Stimulated activated CD8-positive, alpha-beta memory T cell treated with anti-CD3 and anti-CD28 coated beads, Interleukin-2, amount 100 ng/mL, for 1 hour (primary cell): ENCODE measurements around the gene SLC35E2B.
"Not testable (repeated sequence)": the region's sequence is repeated elsewhere in the genome, so short reads cannot be mapped to it uniquely, and the experiment has no call there.

Experiments used
- DNase-seq, 2 donors: peaks; one replicate each; pipeline ENCODE4 v3.0.0-alpha.2; 2020; ENCODE audit warnings: low read depth in 2 of 2

Gene SLC35E2B

DNA sequence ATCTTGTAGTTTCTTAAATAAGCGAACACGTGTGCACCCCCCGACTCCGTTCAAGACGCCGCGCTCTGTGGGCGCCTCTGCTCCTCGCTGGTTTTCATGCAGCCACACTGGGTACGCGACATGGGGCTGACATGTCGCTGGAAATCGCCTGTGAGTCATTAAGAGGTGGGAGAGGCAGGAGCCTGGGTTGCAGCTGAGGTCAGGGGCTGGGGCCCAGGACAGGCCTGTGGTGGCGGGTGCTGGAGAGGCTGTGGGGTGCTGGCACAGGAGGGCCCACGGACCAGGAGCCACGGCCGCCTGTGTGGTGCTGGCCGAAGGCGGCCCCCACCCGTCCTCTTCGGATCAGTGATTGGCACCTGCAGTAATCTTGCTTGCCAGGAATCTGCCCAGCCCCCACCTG is 17.8 kb downstream of the SLC35E2B start:
- not testable (repeated sequence) for DNase-seq

DNA sequence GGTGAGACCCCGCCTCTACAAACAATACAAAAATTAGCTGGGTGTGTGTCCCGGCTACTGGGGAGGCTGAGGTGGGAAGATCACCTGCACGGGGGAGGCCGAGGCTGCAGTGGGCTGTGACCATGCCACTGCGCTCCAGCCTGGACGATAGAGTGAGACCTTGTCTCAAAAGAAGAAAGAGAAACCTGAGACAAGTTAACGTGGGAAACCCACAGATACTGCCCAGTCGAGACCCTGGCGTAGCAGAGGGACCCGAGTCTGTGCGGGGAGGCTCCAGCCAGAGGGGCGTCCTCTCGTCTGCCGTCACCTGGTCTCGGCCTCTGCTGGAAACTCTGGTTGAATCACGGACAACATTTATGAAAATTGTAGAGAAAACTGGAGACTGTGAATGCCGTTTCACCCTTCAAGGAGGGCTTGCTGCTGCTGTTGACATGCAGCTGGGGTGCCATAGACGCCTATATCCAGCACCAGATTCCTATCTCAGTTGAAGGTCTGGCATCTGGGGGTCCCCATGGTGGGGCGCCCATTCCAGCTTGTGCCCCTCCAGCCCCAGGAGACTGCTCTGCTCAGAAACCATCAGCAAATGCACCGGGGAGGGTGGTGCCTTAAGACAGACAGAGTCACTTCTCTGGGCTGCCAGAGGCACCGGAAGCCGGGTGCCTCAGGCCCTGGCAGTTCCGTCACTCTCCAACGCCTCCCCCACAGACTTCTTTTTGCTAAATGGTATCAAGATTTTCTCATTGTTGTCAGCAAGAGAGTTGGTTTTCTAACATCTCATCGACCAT is 20.2 kb downstream of the SLC35E2B start:
- DNase-seq: no peak

DNA sequence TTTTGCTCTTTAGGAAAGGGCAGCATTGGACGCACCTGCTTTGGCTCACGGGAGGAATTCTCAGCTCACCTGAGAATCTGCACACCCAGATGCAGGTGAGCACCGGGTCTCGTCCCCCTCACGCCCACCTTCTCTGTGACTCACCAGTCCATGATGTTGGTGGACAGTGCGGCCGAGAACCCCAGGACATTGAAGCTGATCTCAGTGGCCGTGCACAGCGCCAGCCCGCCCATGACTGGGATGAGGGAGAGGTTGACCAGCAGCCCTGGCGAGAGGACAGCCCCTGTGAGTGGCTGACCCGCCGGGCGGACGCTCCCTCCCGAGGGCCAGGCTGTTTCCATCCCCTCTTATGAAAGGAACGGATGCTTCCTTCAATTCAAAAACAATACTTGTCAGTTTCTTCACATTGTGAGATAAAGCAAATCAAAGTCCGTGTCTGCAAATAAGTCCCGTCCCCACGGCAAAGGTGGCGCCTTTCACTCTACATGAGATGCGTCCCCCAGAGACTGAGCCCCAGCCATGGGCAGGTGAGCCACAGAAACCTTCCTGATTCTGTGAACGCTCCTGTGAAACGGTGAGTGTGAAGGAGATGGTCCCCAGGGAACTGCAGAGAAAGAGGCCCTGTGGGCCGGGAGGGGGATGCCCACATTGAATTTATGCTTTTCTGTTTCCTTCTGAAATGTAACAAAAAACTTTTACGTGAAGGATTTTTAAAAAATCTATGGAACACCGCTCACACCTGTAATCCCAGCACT is 21.1 kb downstream of the SLC35E2B start:
- no peak for DNase-seq

DNA sequence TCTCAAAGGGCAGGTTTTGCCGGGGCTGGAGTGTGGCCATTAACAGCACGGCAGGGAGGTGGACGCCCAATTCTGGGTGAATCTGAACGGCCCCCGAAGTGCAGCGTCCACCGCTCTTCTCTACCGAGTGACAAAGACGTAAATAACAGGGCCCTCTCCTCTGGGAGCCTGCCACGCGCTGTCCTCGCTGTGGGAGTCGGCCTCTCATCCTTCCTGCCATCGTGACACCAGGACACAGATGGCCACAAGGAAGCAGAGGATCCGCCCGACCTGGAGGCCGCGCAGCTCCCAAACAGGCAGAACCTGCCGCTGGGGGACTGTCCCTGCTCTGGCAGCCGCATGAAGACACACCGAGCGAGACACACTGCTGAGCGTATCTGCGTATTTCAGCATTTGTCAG is 21.7 kb downstream of the SLC35E2B start:
- DNase-seq: no peak

GRCh38 chr1:1669468-1670440 is 22.8 kb downstream of the SLC35E2B start:
- no peak for DNase-seq

GRCh38 chr1:1666526-1666925 is 26.1 kb downstream of the SLC35E2B start:
- no peak for DNase-seq

- no peak for DNase-seq
Observed at GRCh38 chr1:1665815-1666251, 26.8 kb downstream of the SLC35E2B start.

- DNase-seq: no peak
Observed at GRCh38 chr1:1664941-1665814, 27.4 kb downstream of the SLC35E2B start.

GRCh38 chr1:1664318-1664717 is 28.3 kb downstream of the SLC35E2B start:
- DNase-seq: not testable (repeated sequence)

- not testable (repeated sequence) for DNase-seq
Observed at GRCh38 chr1:1662830-1663560, 29.6 kb downstream of the SLC35E2B start.

- DNase-seq: not testable (repeated sequence)
Observed at GRCh38 chr1:1662392-1662791, 30.2 kb downstream of the SLC35E2B start.

GRCh38 chr1:1658583-1659549 is 33.7 kb downstream of the SLC35E2B start, which contains the start of gene CDK11B:
TSS of gene CDK11B (minus strand) at chr1:1659004. CDS start at chr1:1657485, 1,519 bp downstream.
- DNase-seq: peak; percentile 90 to 96

- DNase-seq: not testable (repeated sequence)
Observed at GRCh38 chr1:1648265-1648664, 44.3 kb downstream of the SLC35E2B start.

DNA sequence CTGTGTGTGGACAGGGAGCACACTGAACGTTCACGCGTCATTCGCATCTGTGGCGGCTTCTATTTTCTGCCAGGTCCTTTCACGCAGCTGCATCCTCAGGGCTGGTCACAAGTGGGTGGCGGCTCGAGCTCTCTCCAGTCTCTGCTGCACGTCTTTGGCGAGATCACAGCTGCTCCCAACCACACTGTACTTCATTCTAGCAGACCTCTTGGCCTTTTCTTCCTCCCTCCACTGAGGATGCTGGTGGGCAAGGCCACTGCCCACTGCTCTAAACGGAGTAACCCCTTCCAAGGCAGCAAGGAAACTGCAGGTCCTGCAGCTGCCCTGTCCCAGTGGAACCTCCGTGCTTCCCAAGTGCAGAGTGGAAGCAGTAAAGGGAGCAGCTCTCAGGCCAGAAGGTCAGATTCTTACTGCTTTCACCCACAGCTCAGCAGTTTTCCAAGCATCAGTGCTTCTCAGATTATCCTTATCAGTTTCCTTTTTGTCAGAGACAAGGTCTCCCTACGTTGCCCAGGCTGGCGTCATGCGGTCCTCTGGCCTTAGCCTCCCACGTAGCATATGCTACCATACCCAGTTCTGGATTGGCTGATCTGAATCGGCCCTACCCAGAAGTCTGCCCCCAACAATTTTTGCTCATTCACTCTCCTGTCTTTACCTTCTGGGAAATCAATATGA is 44.9 kb downstream of the SLC35E2B start:
- DNase-seq: not testable (repeated sequence)

GRCh38 chr1:1646326-1646725 is 46.3 kb downstream of the SLC35E2B start:
- DNase-seq: not testable (repeated sequence)

DNA sequence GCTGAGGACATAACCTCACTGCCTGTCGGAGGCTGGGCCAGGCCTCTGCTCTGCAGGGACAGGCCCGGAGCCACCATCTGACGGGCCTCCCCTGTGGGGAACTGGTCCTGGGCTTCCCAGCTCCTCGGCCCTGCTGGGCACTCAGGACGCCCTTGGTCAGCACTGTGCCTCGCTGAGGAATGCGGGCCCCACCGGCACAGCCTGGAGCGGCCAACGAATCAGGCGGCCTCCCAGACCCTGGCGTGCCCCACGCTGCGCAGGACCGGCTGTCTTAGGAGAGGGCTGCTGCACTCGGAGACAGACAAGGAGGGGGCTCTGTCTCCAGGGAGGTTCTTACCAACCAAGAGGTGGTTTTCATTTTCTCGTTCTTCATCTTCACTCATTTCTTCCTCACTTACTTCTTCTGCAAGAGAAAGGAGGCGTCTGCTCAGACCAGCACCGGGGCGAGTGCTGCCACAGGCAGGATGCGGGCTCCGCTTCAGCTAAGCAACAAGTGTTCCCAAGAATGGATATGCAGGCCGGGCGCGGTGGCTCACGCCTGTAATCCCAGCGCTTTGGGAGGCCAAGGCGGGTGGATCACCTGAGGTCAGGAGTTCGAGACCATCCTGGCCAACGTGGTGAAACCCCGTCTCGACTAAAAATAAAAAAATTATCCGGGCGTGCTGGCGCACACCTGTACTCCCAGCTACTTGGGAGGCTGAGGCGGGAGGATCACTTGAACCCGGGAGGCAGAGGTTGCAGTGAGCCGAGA is 51.7 kb downstream of the SLC35E2B start:
- DNase-seq: not testable (repeated sequence)

- not testable (repeated sequence) for DNase-seq
Observed at GRCh38 chr1:1640081-1640480, 52.5 kb downstream of the SLC35E2B start.
